CD4-positive, CD25-positive, alpha-beta regulatory T cell (primary cell): ENCODE measurements around the gene UTF1. TPM values are rescaled to one million over a fixed set of nuclear protein-coding genes. Genes with fewer than 3 reads are reported as not detected.

Experiments used
- ATAC-seq, 2 donors: fragments of 150-1000 bp; cut with Tn5 transposase; one replicate each; pipeline ENCODE4 v1.10.0; 2021; ENCODE audit warnings: low read depth in 2 of 2, moderate number of reproducible peaks in 2 of 2, moderate library complexity in 1 of 2
- DNase-seq, 3 donors: peaks; one replicate each; pipeline versions ENCODE4 v3.0.0 to v3.0.0-alpha.2; 2012 to 2022; ENCODE audit warnings: mixed read lengths in 1 of 3
- H3K27ac ChIP-seq: one replicate; pipeline ENCODE4 v1.7.0; 2013; ENCODE audit warnings: mild to moderate bottlenecking, low read length; ENCODE audit not compliant: insufficient read depth, poor library complexity, severe bottlenecking
- H3K27me3 ChIP-seq: one replicate; pipeline ENCODE4 v1.7.0; 2013; ENCODE audit warnings: low read length; ENCODE audit not compliant: control insufficient read depth, insufficient read depth
- H3K36me3 ChIP-seq: one replicate; pipeline ENCODE4 v1.7.0; 2013; ENCODE audit warnings: mild to moderate bottlenecking, low read length, moderate library complexity; ENCODE audit not compliant: control insufficient read depth, insufficient read depth
- H3K4me1 ChIP-seq: 2 replicates; pipeline ENCODE4 v1.7.0; 2013; ENCODE audit warnings: mild to moderate bottlenecking, low read length; ENCODE audit not compliant: insufficient read depth, control insufficient read depth, poor library complexity, severe bottlenecking
- H3K4me3 ChIP-seq: one replicate; pipeline ENCODE4 v1.7.0; 2013; ENCODE audit warnings: low read depth, mild to moderate bottlenecking, low read length, moderate library complexity
- H3K9me3 ChIP-seq, 2 experiments: 1 replicate in 1 of 2; 2 replicates in 1 of 2; pipeline ENCODE4 v1.7.0; 2013; ENCODE audit warnings: low read length in 2 of 2, mild to moderate bottlenecking in 1 of 2, moderate library complexity in 1 of 2; ENCODE audit not compliant: control insufficient read depth in 2 of 2
- H3K27ac Mint-ChIP-seq, 3 donors: one replicate each; pipeline ENCODE4 v1.8.0; 2020 to 2022; ENCODE audit warnings: mild to moderate bottlenecking in 3 of 3, mixed read lengths in 3 of 3, moderate library complexity in 2 of 3
- H3K27me3 Mint-ChIP-seq: one replicate; pipeline ENCODE4 v1.8.0; 2022; ENCODE audit warnings: mild to moderate bottlenecking, mixed read lengths
- H3K36me3 Mint-ChIP-seq: one replicate; pipeline ENCODE4 v1.8.0; 2020; ENCODE audit warnings: mixed read lengths
- H3K4me1 Mint-ChIP-seq, 4 donors: one replicate each; pipeline ENCODE4 v1.8.0; 2020 to 2022; ENCODE audit warnings: mixed read lengths in 4 of 4, mild to moderate bottlenecking in 1 of 4
- H3K4me3 Mint-ChIP-seq, 4 donors: one replicate each; pipeline ENCODE4 v1.8.0; 2020 to 2022; ENCODE audit warnings: mild to moderate bottlenecking in 4 of 4, mixed read lengths in 4 of 4, moderate library complexity in 3 of 4
- H3K9me3 Mint-ChIP-seq, 7 donors: one replicate each; pipeline ENCODE4 v1.8.0; 2020 to 2022; ENCODE audit warnings: mixed read lengths in 7 of 7, mild to moderate bottlenecking in 3 of 7, moderate library complexity in 2 of 7
- polyA plus RNA-seq, 4 donors: library from polyadenylated mRNA; unstranded; fragments of 300-500 nt; fragmentation: Illumina TruSeq; gene quantifications; one replicate each; pipeline ENCODE4 v1.2.3, GENCODE V29; 2021
- total RNA-seq: library from RNA; stranded (reverse); gene quantifications from one replicate; pipeline ENCODE4 v1.2.3, GENCODE V29; 2022

The UTF1 gene
- not detected for total RNA-seq
- not detected for polyA plus RNA-seq

GRCh38 chr10:133230044-133230361 is at the start of gene UTF1:
Gene UTF1, plus strand, starts transcription at chr10:133230217. Its CDS starts 72 bp downstream, at chr10:133230289.
- Mint-ChIP-seq H3K27me3 (peaks cover 63% of the 10 kb centered on the region), H3K36me3 (no peaks in the 10 kb centered on the region), H3K4me3 (peak within 1 kb of the TSS in 2 of 4 donors; percentile 69 to 70), H3K4me1 (peaks cover 0 to 22% (median 9%) of the 10 kb centered on the region in 4 donors), H3K9me3 (no peaks in the 10 kb centered on the region), H3K27ac (no peak within 1 kb of the TSS)
- H3K9me3 ChIP-seq = no peaks in the 10 kb centered on the region
- peaks cover 5% of the 10 kb centered on the region for H3K4me1 ChIP-seq
- H3K4me3 ChIP-seq = no peak within 1 kb of the TSS
- no peak for DNase-seq
- no peaks in the 10 kb centered on the region for H3K36me3 ChIP-seq
- H3K27ac ChIP-seq = no peak within 1 kb of the TSS
- ATAC-seq = no peak
- peaks cover 8% of the 10 kb centered on the region for H3K27me3 ChIP-seq

- no peaks in the 10 kb centered on the region for H3K4me1 Mint-ChIP-seq
- no peaks in the 10 kb centered on the region for H3K27me3 Mint-ChIP-seq
- H3K36me3 Mint-ChIP-seq = no peaks in the 10 kb centered on the region
Observed at GRCh38 chr10:133180965-133181639, 48.9 kb upstream of the UTF1 start.

GRCh38 chr10:133182190-133182589 is 47.8 kb upstream of the UTF1 start:
- ATAC-seq (no peak), DNase-seq (no peak)
- Mint-ChIP-seq H3K9me3 (peaks cover 0 to 9% (median 5%) of the 10 kb centered on the region in 7 donors), H3K4me1 (no peaks in the 10 kb centered on the region), H3K4me3 (no peak overlapping the region), H3K27ac (no peak overlapping the region), H3K27me3 (no peaks in the 10 kb centered on the region), H3K36me3 (no peaks in the 10 kb centered on the region)
- no peaks in the 10 kb centered on the region for H3K9me3 ChIP-seq
- no peak overlapping the region for H3K27ac ChIP-seq
- H3K4me3 ChIP-seq = no peak overlapping the region
- H3K4me1 ChIP-seq = no peaks in the 10 kb centered on the region
- no peaks in the 10 kb centered on the region for H3K36me3 ChIP-seq
- H3K27me3 ChIP-seq = no peaks in the 10 kb centered on the region

More at GRCh38 chr10:133180965-133181639, 48.9 kb upstream of the UTF1 start:
- Mint-ChIP-seq H3K9me3 (peaks cover 0 to 12% (median 7%) of the 10 kb centered on the region in 7 donors), H3K4me3 (no peak overlapping the region), H3K27ac (no peak overlapping the region)
- no peaks in the 10 kb centered on the region for H3K36me3 ChIP-seq
- H3K4me1 ChIP-seq = no peaks in the 10 kb centered on the region
- no peak overlapping the region for H3K4me3 ChIP-seq
- ATAC-seq (no peak), DNase-seq (no peak)
- H3K27me3 ChIP-seq = no peaks in the 10 kb centered on the region
- no peaks in the 10 kb centered on the region for H3K9me3 ChIP-seq
- H3K27ac ChIP-seq = no peak overlapping the region

GRCh38 chr10:133182791-133183645 is 47.0 kb upstream of the UTF1 start:
- H3K9me3 Mint-ChIP-seq = peaks cover 0 to 8% (median 0%) of the 10 kb centered on the region in 7 donors
- H3K4me1 Mint-ChIP-seq = no peaks in the 10 kb centered on the region
- no peaks in the 10 kb centered on the region for H3K36me3 Mint-ChIP-seq
- no peaks in the 10 kb centered on the region for H3K4me1 ChIP-seq
- DNase-seq = no peak
- H3K36me3 ChIP-seq = no peaks in the 10 kb centered on the region
- H3K27ac ChIP-seq = no peak overlapping the region
- no peaks in the 10 kb centered on the region for H3K27me3 ChIP-seq
- no peak for ATAC-seq
- H3K9me3 ChIP-seq = no peaks in the 10 kb centered on the region
- H3K27me3 Mint-ChIP-seq = no peaks in the 10 kb centered on the region
- H3K4me3 ChIP-seq = no peak overlapping the region
- no peak overlapping the region for H3K27ac Mint-ChIP-seq
- no peak overlapping the region for H3K4me3 Mint-ChIP-seq

GRCh38 chr10:133183646-133184378 is 46.2 kb upstream of the UTF1 start:
- H3K27ac Mint-ChIP-seq = no peak overlapping the region
- no peaks in the 10 kb centered on the region for H3K4me1 ChIP-seq
- ATAC-seq (no peak), DNase-seq (no peak)
- H3K9me3 ChIP-seq = no peaks in the 10 kb centered on the region
- no peak overlapping the region for H3K27ac ChIP-seq
- no peaks in the 10 kb centered on the region for H3K36me3 Mint-ChIP-seq
- H3K27me3 Mint-ChIP-seq = no peaks in the 10 kb centered on the region
- no peak overlapping the region for H3K4me3 ChIP-seq
- H3K9me3 Mint-ChIP-seq = peaks cover 0 to 5% (median 0%) of the 10 kb centered on the region in 7 donors
- H3K4me1 Mint-ChIP-seq = no peaks in the 10 kb centered on the region
- H3K36me3 ChIP-seq = no peaks in the 10 kb centered on the region
- no peaks in the 10 kb centered on the region for H3K27me3 ChIP-seq
- no peak overlapping the region for H3K4me3 Mint-ChIP-seq

GRCh38 chr10:133184591-133185244 is 45.3 kb upstream of the UTF1 start:
- no peaks in the 10 kb centered on the region for H3K27me3 ChIP-seq
- no peak overlapping the region for H3K4me3 ChIP-seq
- no peak overlapping the region for H3K27ac ChIP-seq
- H3K9me3 Mint-ChIP-seq = peaks cover 0 to 5% (median 0%) of the 10 kb centered on the region in 7 donors
- H3K4me1 ChIP-seq = no peaks in the 10 kb centered on the region
- ATAC-seq = no peak
- DNase-seq = no peak
- no peaks in the 10 kb centered on the region for H3K9me3 ChIP-seq
- H3K36me3 ChIP-seq = no peaks in the 10 kb centered on the region
- H3K36me3 Mint-ChIP-seq = no peaks in the 10 kb centered on the region
- no peaks in the 10 kb centered on the region for H3K27me3 Mint-ChIP-seq
- H3K4me3 Mint-ChIP-seq = no peak overlapping the region
- no peaks in the 10 kb centered on the region for H3K4me1 Mint-ChIP-seq
- no peak overlapping the region for H3K27ac Mint-ChIP-seq

- peaks cover 0 to 3% (median 0%) of the 10 kb centered on the region in 7 donors for H3K9me3 Mint-ChIP-seq
- no peaks in the 10 kb centered on the region for H3K36me3 Mint-ChIP-seq
- ATAC-seq = no peak
- Histone ChIP-seq H3K4me3 (no peak overlapping the region), H3K27me3 (no peaks in the 10 kb centered on the region), H3K27ac (no peak overlapping the region), H3K9me3 (no peaks in the 10 kb centered on the region), H3K36me3 (no peaks in the 10 kb centered on the region), H3K4me1 (no peaks in the 10 kb centered on the region)
- no peak overlapping the region for H3K4me3 Mint-ChIP-seq
- no peaks in the 10 kb centered on the region for H3K27me3 Mint-ChIP-seq
- H3K4me1 Mint-ChIP-seq = no peaks in the 10 kb centered on the region
- H3K27ac Mint-ChIP-seq = no peak overlapping the region
- no peak for DNase-seq
Observed at GRCh38 chr10:133185421-133185820, 44.6 kb upstream of the UTF1 start.
